HG02678 (cell line): ENCODE results near the gene TDRD9.
"Not testable (repeated sequence)": the region's sequence is repeated elsewhere in the genome, so short reads cannot be mapped to it uniquely, and the experiment has no call there.

Source experiments
- ATAC-seq: cut with Tn5 transposase; IDR thresholded peaks from one replicate; pipeline ENCODE4 v1.9.1; 2021; ENCODE audit warnings: mild to moderate bottlenecking, moderate library complexity; ENCODE audit not compliant: unreplicated experiment

TDRD9 gene

GRCh38 chr14:103980623-103981238, 52.5 kb downstream of the TDRD9 start:
- not testable (repeated sequence) for ATAC-seq

DNA sequence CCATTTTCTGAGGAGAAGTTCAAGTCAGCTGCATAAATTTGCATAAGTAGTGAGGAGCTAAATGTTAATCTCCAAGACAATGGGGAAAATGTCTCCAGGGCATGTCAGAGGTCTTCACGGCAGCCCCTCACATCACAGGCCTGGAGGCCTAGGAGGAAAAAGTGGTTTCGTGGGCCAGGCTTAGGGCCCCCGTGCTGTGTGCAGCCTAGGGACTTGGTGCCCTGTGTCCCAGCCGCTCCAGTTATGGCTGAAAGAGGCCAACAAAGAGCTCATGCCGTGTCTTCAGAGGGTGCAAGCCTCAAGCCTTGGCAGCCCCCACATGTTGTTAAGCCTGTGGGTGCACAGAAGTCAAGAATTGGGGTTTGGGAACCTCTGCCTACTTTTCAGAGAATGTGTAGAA, 55.9 kb downstream of the TDRD9 start:
- ATAC-seq: no peak

DNA sequence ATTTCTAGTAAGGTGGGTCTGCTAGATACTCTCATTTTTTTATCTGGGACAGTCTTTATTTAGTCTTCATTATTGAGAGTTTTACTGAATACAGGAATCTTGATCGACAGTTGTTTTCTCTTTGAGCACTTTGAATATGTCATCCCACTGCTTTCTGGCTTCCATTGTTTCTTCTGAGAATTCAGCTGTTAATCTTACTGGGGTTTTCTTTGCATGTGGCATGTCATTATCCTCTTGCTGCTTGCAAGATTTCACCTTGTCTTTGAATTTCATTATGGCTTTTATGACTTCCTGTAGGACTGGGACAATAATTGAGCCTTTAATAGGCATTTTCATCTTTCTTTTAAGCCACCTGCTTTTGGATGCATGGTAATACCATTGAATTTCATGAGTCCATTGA, 60.8 kb downstream of the TDRD9 start:
- no peak for ATAC-seq

DNA sequence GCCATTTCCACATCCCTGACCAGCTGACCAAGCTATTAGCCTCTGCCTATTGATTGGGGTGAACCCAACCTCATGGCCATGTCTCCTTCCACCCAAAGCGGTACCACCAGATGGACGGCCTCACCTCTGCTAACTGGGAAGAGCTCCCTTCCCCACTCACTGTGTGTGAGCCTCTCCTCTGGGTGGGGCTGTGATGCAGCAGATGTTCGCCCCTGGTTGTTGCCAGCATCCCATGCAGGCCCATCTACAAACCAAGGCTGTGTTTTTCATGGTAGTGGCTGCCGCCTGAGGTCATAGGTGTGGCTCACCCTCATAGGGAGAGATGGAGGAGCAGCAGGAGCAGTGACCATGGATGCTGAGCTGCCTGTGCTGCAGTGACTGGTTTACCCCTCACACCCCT, 61.7 kb downstream of the TDRD9 start:
- no peak for ATAC-seq

DNA sequence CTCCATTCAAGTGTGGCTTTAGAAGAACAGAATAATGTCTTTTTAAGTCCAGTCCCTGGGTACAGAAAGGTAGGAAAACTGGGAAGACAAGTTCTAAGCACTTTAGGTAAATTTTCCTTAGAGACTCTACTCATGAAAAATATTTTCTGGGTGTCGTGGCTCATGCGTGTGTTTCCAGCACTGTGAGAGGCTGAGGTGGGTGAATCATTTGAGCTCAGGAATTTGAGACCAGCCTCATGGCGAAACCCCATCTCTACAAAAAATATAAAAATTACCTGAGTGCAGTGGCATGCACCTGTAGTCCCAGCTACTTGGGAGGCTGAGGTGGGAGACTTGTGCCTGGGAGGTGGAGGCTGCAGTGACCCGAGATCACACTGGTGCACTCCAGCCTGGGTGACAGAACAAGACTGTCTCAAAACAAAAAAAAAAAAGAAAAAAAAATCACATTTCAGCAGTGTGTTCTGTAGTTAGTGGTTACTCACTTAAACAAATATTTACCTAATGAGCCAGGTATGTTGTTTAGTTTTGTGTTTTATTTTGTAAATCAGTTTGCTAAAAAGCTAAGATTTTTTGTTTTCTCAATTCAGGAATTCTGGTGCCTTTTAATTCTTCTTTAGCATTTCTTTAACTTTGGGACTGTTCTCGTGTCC, 66.4 kb downstream of the TDRD9 start:
- ATAC-seq: no peak

DNA sequence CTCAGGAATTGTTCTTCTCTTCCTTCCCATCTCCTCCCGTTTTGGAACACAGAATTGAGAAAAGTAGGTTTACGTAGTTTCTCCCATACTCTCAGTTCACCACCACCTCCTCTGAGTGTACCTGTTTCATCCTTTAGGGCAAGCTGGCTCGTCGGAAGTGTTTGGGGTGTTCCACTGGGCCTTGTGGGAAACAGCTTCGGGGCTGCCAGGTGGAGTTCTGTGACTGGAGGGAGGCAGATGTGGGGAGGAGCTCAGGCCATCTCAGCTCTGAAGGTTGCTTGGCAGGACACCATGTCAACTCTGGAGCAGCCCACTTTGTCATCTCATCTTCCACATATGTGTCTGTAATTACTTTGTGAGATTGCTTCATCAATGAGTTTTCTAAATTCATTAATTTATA, 67.6 kb downstream of the TDRD9 start:
- no peak for ATAC-seq

DNA sequence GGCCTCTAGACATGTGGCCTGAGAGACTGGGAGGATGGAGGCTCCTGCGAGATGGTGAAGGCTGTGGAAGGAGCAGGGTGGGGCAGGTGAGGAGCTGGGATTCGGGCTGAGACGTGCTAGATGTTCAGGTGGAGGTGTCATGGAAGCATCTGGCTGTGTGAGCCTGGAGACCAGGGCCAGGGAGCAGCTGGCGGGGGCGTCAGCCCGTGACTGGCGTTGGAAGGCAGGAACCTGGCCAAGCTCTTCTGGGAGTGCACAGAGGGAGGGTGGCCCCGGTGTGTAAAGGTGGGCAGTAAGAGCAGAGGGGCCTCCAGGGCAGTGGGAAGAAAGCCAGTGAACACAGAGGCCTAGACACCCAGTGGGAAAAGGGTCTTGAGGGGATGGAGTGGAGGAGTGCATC, 69.1 kb downstream of the TDRD9 start:
- no peak for ATAC-seq

GRCh38 chr14:103998027-103998426, 69.8 kb downstream of the TDRD9 start:
- ATAC-seq: no peak

GRCh38 chr14:103999795-104000440, 71.7 kb downstream of the TDRD9 start:
- no peak for ATAC-seq

- no peak for ATAC-seq
Observed at GRCh38 chr14:104001003-104001402, 72.7 kb downstream of the TDRD9 start.

GRCh38 chr14:104003616-104004015, 75.4 kb downstream of the TDRD9 start:
- ATAC-seq: no peak

GRCh38 chr14:104004849-104005248, 76.6 kb downstream of the TDRD9 start:
- no peak for ATAC-seq

GRCh38 chr14:104005489-104005888, 77.2 kb downstream of the TDRD9 start:
- ATAC-seq: no peak

DNA sequence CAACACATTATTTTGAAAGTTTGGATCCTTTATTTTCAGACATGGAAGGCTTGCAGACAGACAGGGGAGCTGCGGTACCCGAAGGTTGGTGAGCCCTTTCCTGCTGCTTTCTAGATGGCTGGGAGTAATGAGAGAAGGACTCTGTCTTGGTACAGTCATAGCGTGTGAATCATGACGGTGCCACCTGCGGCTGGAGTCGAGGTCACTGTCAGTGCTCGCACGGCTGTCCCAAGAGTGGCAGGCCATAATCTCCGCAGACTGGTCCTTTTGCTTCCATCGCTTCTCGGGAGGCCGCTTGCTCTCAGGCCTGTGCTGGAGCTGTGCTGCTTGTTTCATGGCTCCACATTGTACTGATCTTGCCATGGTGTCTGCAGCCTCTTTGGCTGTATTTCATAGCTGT, 78.9 kb downstream of the TDRD9 start:
- no peak for ATAC-seq

GRCh38 chr14:104009297-104009696, 81.0 kb downstream of the TDRD9 start:
- no peak for ATAC-seq

DNA sequence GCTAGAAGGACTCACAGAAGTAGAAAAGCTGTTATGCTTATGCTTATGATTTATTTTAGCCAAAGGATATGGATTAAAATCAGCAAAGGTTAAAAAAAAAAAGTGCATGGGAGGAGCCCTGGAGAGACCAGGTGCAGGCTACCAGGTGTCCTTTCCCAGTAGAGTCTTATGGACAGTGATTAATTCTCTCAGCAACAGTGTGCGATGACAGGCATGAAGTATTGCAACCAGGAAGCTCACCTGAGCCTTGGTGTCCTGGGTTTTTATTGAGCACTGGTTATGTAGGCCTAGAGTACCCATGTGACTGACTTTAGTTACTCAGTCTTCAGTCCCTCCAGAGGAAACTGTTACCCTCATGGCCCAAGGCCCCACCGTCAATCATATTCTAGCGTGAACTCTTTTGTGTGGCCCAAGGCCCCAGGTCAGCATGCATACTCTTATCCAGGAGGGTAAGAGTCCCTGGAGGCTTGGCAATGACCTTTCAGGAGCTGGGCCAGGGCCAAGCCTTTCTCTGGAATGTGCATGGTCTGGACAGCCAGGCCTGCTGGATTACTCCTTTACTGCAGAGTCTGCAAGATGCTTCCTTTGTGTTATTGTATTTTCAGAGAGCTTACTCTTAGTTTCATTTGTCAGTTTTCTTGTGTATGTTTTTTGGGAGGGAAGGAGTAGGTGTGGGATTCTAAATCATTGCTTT, 83.7 kb downstream of the TDRD9 start:
- no peak for ATAC-seq

GRCh38 chr14:104014764-104015163, 86.5 kb downstream of the TDRD9 start:
- ATAC-seq: no peak

GRCh38 chr14:104016873-104017650, 88.8 kb downstream of the TDRD9 start:
- no peak for ATAC-seq

GRCh38 chr14:104019029-104019428, 90.8 kb downstream of the TDRD9 start:
- ATAC-seq: no peak

- no peak for ATAC-seq
Observed at GRCh38 chr14:104019806-104020205, 91.5 kb downstream of the TDRD9 start.

DNA sequence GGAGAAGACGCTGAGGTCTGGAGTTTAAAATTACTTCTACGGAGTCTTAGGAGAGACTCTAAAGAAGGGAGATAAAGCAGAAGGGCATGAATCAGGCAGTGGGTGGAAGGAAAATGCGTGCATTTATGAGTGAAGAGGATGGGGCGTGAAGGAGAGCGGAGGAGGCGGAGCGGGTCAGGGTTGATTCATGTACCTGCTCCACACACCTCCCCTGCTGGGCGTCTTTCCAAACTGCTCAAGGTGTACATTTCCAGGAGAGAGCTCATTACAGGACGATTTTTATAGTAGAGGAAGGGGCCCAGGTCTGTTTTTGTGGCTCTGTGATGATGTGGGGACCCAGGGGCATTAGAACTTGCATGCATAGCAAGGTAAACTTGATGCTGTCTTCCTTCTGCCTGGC, 92.2 kb downstream of the TDRD9 start:
- ATAC-seq: no peak
